Mucosa of descending colon (tissue), 3 donors: Measurements from ENCODE around the gene HORMAD2. TPM values are rescaled to one million over a fixed set of nuclear protein-coding genes. Genes with fewer than 3 reads are reported as not detected.
"Not testable (repeated sequence)": the region's sequence is repeated elsewhere in the genome, so short reads cannot be mapped to it uniquely, and the experiment has no call there.

Experiments
- ATAC-seq: fragments of 200-7000 bp; cut with Tn5 transposase; one replicate; pipeline ENCODE4 v1.9.1; 2020; ENCODE audit warnings: mild to moderate bottlenecking, moderate library complexity
- DNase-seq, 3 donors: peaks; one replicate each; pipeline ENCODE4 v3.0.0-alpha.2; 2020
- H3K36me3 ChIP-seq: fragments of 200-600 bp; one replicate; pipeline ENCODE4 v1.8.0; 2021; ENCODE audit warnings: low read depth, mild to moderate bottlenecking
- H3K4me1 ChIP-seq: fragments of 200-600 bp; one replicate; pipeline ENCODE4 v1.8.0; 2021; ENCODE audit warnings: low read depth, mild to moderate bottlenecking
- H3K4me3 ChIP-seq: fragments of 200-600 bp; one replicate; pipeline ENCODE4 v1.8.0; 2021; ENCODE audit warnings: mild to moderate bottlenecking
- H3K9me3 ChIP-seq: fragments of 200-600 bp; one replicate; pipeline ENCODE4 v1.8.0; 2021; ENCODE audit warnings: mild to moderate bottlenecking
- CTCF ChIP-seq: fragments of 200-600 bp; IDR thresholded peaks from one replicate; pipeline ENCODE4 v1.8.0; 2022; ENCODE audit warnings: antibody characterized with exemption, mild to moderate bottlenecking
- intact Hi-C, 2 donors: fragments of 100-400 bp; cut with DNase I in 1 of 2; cut with micrococcal nuclease in 1 of 2; formaldehyde crosslinking; loops; one replicate each; pipeline versions ENCODE4 v1.11.0 to v1.11.1; 2022; cut with DNase I, micrococcal nuclease
- total RNA-seq, 3 donors: library from RNA; stranded (reverse); fragmentation: NEBNext Ultra II Directional in 2 of 3; extraction: Animal tissue kit (Norgen Biotek cat#: 25700) in 2 of 3; gene quantifications; one replicate each; pipeline versions ENCODE4 v1.2.1 to v1.2.4, GENCODE V29; 2021 to 2023
- donor health status: DM: no; HTN: no; CAD: no; lungs with moderate emphysema.
- donor health status: DM: no; HTN: no; CAD: no.
- donor health status: DM: no; HTN: yes; CAD: no.

HORMAD2 gene
- total RNA-seq, 3 donors from 2014 or later, result not detected

- Histone ChIP-seq H3K36me3 (no peaks in the 10 kb centered on the region), H3K4me3 (no peak overlapping the region), H3K9me3 (no peaks in the 10 kb centered on the region), H3K4me1 (no peaks in the 10 kb centered on the region)
- DNase-seq (no peak), ATAC-seq (no peak)
- intact Hi-C loops, result no loop called here
- no peak for TF ChIP-seq CTCF
These were observed 24.2 kb upstream of the HORMAD2 start for GRCh38 chr22:30056015-30056414.

DNA sequence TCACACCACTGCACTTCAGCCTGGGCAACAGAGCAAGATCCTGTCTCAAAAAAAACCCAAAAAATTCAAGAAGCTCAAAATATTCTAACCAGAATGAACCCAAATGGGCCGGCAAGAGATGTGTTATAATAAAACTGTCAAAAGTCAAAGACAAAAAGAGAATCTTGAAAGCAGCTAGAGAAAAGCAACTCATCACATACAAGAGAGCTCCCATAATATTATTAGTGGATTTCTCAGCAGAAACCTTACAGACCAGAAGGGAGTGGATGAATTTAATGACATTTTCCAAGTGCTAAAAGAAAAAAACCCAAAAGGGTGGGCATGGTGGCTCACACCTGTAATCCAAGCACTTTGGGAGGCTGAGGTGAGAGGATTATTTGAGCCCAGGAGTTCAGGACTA is 22.9 kb upstream of the HORMAD2 start:
- no peak overlapping the region for H3K4me3 ChIP-seq
- ATAC-seq (no peak), DNase-seq (no peak)
- H3K9me3 ChIP-seq, result no peaks in the 10 kb centered on the region
- no peak for TF ChIP-seq CTCF
- intact Hi-C loops, result no loop called here
- H3K4me1 ChIP-seq, result peaks cover 4% of the 10 kb centered on the region
- H3K36me3 ChIP-seq, result no peaks in the 10 kb centered on the region

GRCh38 chr22:30059346-30060020 is 20.8 kb upstream of the HORMAD2 start:
- DNase-seq, intact Hi-C loops, H3K9me3 ChIP-seq, H3K36me3 ChIP-seq, H3K4me1 ChIP-seq, ATAC-seq, H3K4me3 ChIP-seq: not testable (repeated sequence)

DNA sequence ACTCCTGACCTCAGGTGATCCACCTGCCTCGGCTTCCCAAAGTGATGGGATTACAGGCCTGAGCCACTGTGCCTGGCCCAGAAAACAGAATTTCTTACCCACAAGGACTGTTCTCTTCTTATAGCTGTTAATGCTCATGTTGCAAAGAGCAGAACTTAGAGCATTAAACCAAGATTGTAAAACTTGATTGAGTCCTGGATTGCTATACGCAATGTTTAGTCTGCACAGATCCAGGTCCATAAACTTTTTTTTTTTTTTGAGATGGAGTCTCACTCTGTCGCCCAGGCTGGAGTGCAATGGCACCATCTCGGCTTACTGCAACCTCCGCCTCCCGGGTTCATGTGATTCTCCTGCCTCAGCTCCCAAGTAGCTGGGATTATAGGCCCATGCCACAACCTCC is 19.2 kb upstream of the HORMAD2 start:
- DNase-seq, result peak in 2 of 3 donors; percentile 40 to 47

GRCh38 chr22:30062259-30062658 is 18.0 kb upstream of the HORMAD2 start:
- ATAC-seq (peak; percentile 60), DNase-seq (peak in 1 of 3 donors; percentile 59)
- Histone ChIP-seq H3K4me1 (peaks cover 4% of the 10 kb centered on the region), H3K36me3 (no peaks in the 10 kb centered on the region), H3K4me3 (no peak overlapping the region), H3K9me3 (peaks cover 6% of the 10 kb centered on the region)
- intact Hi-C loops, result no loop called here
- TF ChIP-seq CTCF, result no peak

More for the DNA sequence above, 19.2 kb upstream of the HORMAD2 start:
- peak; percentile 80 for ATAC-seq
- H3K4me1 ChIP-seq, intact Hi-C loops, H3K36me3 ChIP-seq, H3K4me3 ChIP-seq, H3K9me3 ChIP-seq: not testable (repeated sequence)

GRCh38 chr22:30062950-30063349 is 17.3 kb upstream of the HORMAD2 start:
- ATAC-seq, result peak; percentile 95
- Histone ChIP-seq H3K4me3 (no peak overlapping the region), H3K36me3 (no peaks in the 10 kb centered on the region), H3K9me3 (peaks cover 6% of the 10 kb centered on the region), H3K4me1 (peaks cover 4% of the 10 kb centered on the region)
- intact Hi-C loops, result no loop called here
- no peak for TF ChIP-seq CTCF
- DNase-seq, result peak in 1 of 3 donors; percentile 57

- ATAC-seq (no peak), DNase-seq (no peak)
- peaks cover 6% of the 10 kb centered on the region for H3K9me3 ChIP-seq
- TF ChIP-seq CTCF, result no peak
- H3K36me3 ChIP-seq, result no peaks in the 10 kb centered on the region
- intact Hi-C loops, result no loop called here
- H3K4me3 ChIP-seq, result no peak overlapping the region
- peaks cover 4% of the 10 kb centered on the region for H3K4me1 ChIP-seq
These were observed 16.1 kb upstream of the HORMAD2 start for GRCh38 chr22:30064172-30064571.
